Fibroblast of peridontal ligament (primary cell): ENCODE measurements around the gene MYO7A.

Experiments
- DNase-seq: peaks from one replicate; pipeline ENCODE4 v3.0.0-alpha.2; 2010; ENCODE audit errors: extremely low read depth

MYO7A gene

GRCh38 chr11:77184136-77184860 lies 56.3 kb downstream of the MYO7A start:
- DNase-seq, result no peak

GRCh38 chr11:77186302-77186701 lies 58.3 kb downstream of the MYO7A start:
- no peak for DNase-seq

GRCh38 chr11:77187111-77187750 lies 59.2 kb downstream of the MYO7A start:
- no peak for DNase-seq

DNA sequence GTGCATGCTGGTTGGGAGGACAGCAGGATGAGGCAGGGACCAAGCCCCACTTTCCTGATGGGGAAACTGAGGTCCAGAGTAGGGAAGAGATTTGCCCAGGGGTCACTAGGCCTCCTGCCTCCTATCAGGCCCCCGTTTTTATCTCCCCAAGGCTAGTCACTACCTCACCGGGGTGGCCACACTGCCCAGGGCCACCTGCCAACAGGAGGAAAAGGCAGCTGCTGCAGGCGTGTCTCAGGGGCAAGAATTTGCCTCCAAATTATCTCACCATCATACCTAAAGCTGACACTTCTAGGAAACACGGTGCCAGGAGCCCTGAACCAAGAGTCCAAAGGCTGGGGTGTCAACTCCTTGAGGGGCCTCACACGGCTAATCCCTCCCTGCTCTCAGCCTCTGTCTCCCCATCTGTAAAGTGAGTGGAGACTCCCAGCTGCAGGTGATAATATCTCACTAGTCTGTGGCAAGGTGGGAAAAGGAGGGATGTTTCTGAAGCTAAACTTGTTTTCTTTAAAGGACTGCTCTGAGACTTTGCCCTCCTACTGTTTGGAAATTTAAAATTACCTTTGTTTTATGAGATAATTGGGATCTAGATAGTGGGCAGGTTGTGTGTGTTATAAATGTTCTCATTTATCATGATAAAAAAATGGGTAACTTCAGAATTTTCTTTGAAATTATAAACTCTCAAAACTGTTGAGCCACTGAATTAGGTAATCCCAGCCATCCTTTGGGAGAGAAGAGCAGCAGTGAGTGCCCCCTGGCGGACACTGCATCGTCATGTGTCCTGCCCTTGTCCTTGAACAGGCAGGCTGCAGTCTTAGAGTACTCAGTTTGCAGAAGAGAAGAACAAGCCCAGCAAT lies 60.0 kb downstream of the MYO7A start:
- DNase-seq, result peak; percentile 83

DNA sequence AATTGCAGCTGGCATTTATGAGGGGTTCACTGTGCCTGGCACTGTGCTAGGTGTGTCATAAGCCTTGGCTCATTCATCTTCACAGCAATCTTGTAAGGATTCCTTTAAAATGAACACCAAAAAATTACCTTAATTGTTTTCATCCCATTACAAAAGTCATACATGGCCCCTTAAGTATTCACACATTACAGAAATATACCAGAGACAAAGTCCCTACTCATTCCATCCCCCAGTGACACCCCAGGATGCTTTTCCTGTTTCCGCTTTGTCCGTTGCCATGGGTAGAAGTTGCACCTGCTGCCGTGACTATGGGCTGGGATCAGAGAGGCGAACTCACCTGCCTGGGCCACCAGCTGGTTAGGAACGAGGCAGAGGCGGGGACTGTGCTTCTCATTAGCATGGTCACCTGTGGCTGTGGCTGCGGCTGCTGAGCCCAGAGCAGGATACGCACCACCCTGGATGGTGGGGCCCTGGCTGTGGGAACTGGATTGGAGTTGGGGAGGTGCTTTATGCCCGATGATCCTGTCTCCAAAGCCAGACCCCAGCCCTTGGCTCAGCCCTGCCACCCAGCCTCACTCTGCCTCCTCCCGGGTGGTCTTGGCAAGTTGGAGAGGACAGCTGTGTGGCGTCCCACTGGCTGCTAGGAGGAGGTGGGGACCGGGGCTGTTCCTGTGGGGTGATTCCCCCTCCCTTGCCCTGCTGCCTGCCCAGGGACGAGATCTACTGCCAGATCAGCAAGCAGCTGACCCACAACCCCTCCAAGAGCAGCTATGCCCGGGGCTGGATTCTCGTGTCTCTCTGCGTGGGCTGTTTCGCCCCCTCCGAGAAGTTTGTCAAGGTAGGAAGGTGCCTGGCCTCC lies 60.8 kb downstream of the MYO7A start:
- no peak for DNase-seq

GRCh38 chr11:77189588-77190210 lies 61.7 kb downstream of the MYO7A start:
- no peak for DNase-seq

GRCh38 chr11:77190331-77191075 lies 62.5 kb downstream of the MYO7A start:
- DNase-seq, result no peak

DNA sequence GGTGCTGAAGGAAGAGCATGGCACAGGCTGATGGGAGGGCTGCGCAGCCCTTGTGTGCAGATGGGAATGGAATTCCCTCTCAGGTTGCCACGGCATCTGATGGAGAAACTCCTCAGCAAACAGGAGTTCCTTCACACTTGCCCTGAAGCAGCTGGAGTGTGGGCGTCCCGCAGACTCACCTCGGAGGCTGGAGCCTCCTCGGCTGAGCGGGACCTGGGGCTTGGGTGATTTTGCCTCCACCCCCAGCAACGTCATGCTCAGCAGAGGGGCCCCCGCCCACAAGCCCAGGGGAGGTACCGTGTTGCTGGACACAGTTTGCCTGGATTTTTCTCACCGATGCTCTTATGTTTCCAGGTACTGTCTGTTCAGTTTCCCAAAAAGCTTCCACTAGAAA lies 63.4 kb downstream of the MYO7A start:
- DNase-seq, result no peak

- DNase-seq, result peak; percentile 21
These were observed 63.9 kb downstream of the MYO7A start for GRCh38 chr11:77191823-77192495.

GRCh38 chr11:77193167-77193566 lies 65.1 kb downstream of the MYO7A start:
- DNase-seq, result no peak

- no peak for DNase-seq
These were observed 66.1 kb downstream of the MYO7A start for GRCh38 chr11:77193911-77194830.

- DNase-seq, result no peak
These were observed 67.2 kb downstream of the MYO7A start for GRCh38 chr11:77195071-77195755.

GRCh38 chr11:77196961-77197360 lies 68.9 kb downstream of the MYO7A start:
- DNase-seq, result no peak

DNA sequence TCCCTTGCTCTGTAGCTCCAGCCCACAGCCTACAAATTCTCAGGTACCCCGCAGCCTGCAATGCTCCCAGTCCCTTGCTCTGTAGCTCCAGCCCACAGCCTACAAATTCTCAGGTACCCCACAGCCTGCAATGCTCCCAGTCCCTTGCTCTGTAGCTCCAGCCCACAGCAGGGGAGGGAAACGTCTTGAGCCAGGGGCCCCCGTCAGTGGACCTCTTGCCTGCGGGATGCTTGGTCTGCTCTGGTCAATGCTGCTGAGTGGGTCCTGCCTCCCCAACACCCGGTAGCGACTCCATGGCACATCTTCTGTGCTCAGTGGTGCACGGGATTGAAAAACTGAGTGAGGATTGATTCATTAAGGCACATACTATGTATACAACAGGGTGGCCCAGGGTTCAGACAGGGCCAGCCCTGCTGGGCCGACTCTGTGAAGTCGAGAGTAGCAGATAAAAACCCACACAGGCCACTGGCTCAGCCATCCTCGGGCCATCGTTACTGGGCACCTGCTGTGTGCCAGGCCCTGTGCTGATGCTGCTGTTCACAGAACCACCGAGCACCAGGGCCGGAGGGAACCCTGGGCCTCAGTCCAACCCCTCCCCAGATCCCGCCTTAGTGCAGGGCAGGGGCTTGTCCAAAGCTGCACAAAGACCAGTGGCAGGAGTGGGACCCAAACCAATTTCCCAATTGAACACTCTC lies 69.7 kb downstream of the MYO7A start:
- DNase-seq, result no peak

DNA sequence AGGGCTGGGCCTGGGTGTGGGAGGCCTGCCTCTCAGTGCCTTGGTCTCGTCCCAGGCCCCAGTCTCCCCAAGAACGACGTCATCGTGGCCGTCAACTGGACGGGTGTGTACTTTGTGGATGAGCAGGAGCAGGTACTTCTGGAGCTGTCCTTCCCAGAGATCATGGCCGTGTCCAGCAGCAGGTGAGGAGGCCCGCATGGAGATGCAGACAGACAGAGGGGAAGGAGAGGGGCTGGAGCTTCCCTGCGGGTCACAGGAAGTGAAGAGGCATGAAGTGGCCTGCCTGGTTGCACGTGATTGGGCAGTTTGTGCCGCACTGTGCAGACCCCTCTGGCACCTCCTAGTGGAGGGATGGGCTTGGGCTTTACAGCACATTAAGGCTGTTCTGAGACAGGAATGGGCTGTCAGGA lies 70.4 kb downstream of the MYO7A start:
- no peak for DNase-seq

- no peak for DNase-seq
These were observed 71.2 kb downstream of the MYO7A start for GRCh38 chr11:77199137-77199745.
